H9 (cell line): ENCODE results near the gene PSMC1. TPM values are rescaled to one million over a fixed set of nuclear protein-coding genes. Genes with fewer than 3 reads are reported as not detected.
A peak's percentile ranks its signal among the peaks of the same experiment; 100 is the strongest.

ENCODE experiments used
- DNase-seq: peaks from one replicate; pipeline ENCODE4 v3.0.0-alpha.2; 2017
- H2AFZ ChIP-seq: one replicate; pipeline ENCODE4 v1.6.1; 2013; ENCODE audit warnings: mild to moderate bottlenecking, low read length, control low read depth, moderate library complexity
- H2AK5ac ChIP-seq: 2 replicates; pipeline ENCODE4 v1.6.1; 2013; ENCODE audit warnings: low read length, control low read depth, mixed read lengths; ENCODE audit not compliant: insufficient read length
- H2BK120ac ChIP-seq: one replicate; pipeline ENCODE4 v1.6.1; 2013; ENCODE audit warnings: low read depth, mild to moderate bottlenecking, low read length, control low read depth, inconsistent platforms; ENCODE audit not compliant: poor library complexity, severe bottlenecking
- H2BK12ac ChIP-seq: 2 replicates; pipeline ENCODE4 v1.6.1; 2013; ENCODE audit warnings: low read length, control low read depth, mixed read lengths, low read depth; ENCODE audit not compliant: insufficient read length
- H2BK15ac ChIP-seq: 2 replicates; pipeline ENCODE4 v1.6.1; 2013; ENCODE audit warnings: low read depth, low read length, control low read depth
- H2BK20ac ChIP-seq: one replicate; pipeline ENCODE4 v1.6.1; 2013; ENCODE audit warnings: low read depth, mild to moderate bottlenecking, low read length, control low read depth, inconsistent platforms; ENCODE audit not compliant: poor library complexity, severe bottlenecking
- H2BK5ac ChIP-seq: 2 replicates; pipeline ENCODE4 v1.6.1; 2013; ENCODE audit warnings: low read length, control low read depth, mixed read lengths; ENCODE audit not compliant: insufficient read length
- H3K14ac ChIP-seq: 2 replicates; pipeline ENCODE4 v1.6.1; 2013; ENCODE audit warnings: low read length, control low read depth; ENCODE audit not compliant: insufficient read depth
- H3K18ac ChIP-seq: 2 replicates; pipeline ENCODE4 v1.6.1; 2013; ENCODE audit warnings: low read depth, mild to moderate bottlenecking, mixed read lengths, low read length, control low read depth; ENCODE audit not compliant: insufficient read length
- H3K23ac ChIP-seq: 2 replicates; pipeline ENCODE4 v1.6.1; 2013; ENCODE audit warnings: low read length, control low read depth, mixed read lengths, low read depth; ENCODE audit not compliant: insufficient read length
- H3K23me2 ChIP-seq: 2 replicates; pipeline ENCODE4 v1.6.1; 2013; ENCODE audit warnings: low read depth, mild to moderate bottlenecking, mixed read lengths, low read length, control low read depth; ENCODE audit not compliant: insufficient read length, poor library complexity, severe bottlenecking
- H3K27ac ChIP-seq: 2 replicates; pipeline ENCODE4 v1.5.1; 2013; ENCODE audit warnings: low read length, control low read depth, mixed read lengths, low read depth; ENCODE audit not compliant: insufficient read length
- H3K27me3 ChIP-seq: 2 replicates; pipeline ENCODE4 v1.6.1; 2013; ENCODE audit warnings: low read length, control low read depth, inconsistent platforms; ENCODE audit not compliant: insufficient read depth
- H3K4ac ChIP-seq: 2 replicates; pipeline ENCODE4 v1.6.1; 2013; ENCODE audit warnings: low read depth, mild to moderate bottlenecking, control low read depth, inconsistent platforms, low read length, moderate library complexity
- H3K4me1 ChIP-seq: 2 replicates; pipeline ENCODE4 v1.6.1; 2013; ENCODE audit warnings: low read length, control low read depth, inconsistent platforms; ENCODE audit not compliant: insufficient read depth
- H3K4me2 ChIP-seq: 2 replicates; pipeline ENCODE4 v1.6.1; 2013; ENCODE audit warnings: low read length, control low read depth, mixed read lengths; ENCODE audit not compliant: insufficient read length, insufficient read depth
- H3K56ac ChIP-seq: 2 replicates; pipeline ENCODE4 v1.6.1; 2013; ENCODE audit warnings: low read depth, mild to moderate bottlenecking, mixed read lengths, low read length, control low read depth; ENCODE audit not compliant: insufficient read length
- H3K79me1 ChIP-seq: 2 replicates; pipeline ENCODE4 v1.6.1; 2013; ENCODE audit warnings: low read depth, mild to moderate bottlenecking, moderate library complexity, low read length, control low read depth, inconsistent platforms; ENCODE audit not compliant: insufficient read depth, poor library complexity, severe bottlenecking
- H3K79me2 ChIP-seq: 2 replicates; pipeline ENCODE4 v1.6.1; 2013; ENCODE audit warnings: low read length, control low read depth, inconsistent platforms; ENCODE audit not compliant: insufficient read depth
- H3K9ac ChIP-seq: 2 replicates; pipeline ENCODE4 v1.6.1; 2013; ENCODE audit warnings: low read length, control low read depth, mixed read lengths; ENCODE audit not compliant: insufficient read length; ENCODE audit errors: extremely low read depth
- H3K9me3 ChIP-seq: one replicate; pipeline ENCODE4 v1.6.1; 2013; ENCODE audit warnings: low read depth, low read length, inconsistent platforms; ENCODE audit not compliant: control insufficient read depth
- H3T11ph ChIP-seq: one replicate; pipeline ENCODE4 v1.6.1; 2013; ENCODE audit warnings: mild to moderate bottlenecking, low read length, control low read depth, inconsistent platforms
- H4K20me1 ChIP-seq: one replicate; pipeline ENCODE4 v1.6.1; 2013; ENCODE audit not compliant: control insufficient read depth, insufficient read length, insufficient read depth
- H4K5ac ChIP-seq: 2 replicates; pipeline ENCODE4 v1.6.1; 2013; ENCODE audit warnings: low read depth, mild to moderate bottlenecking, mixed read lengths, low read length, control low read depth; ENCODE audit not compliant: insufficient read length
- H4K8ac ChIP-seq: replicated peaks from 2 replicates; pipeline ENCODE4 v1.6.1; 2013; ENCODE audit warnings: low read length, control low read depth, mixed read lengths, low read depth; ENCODE audit not compliant: insufficient read length
- H4K91ac ChIP-seq: 2 replicates; pipeline ENCODE4 v1.6.1; 2013; ENCODE audit warnings: low read depth, mild to moderate bottlenecking, moderate library complexity, mixed read lengths, low read length, control low read depth; ENCODE audit not compliant: insufficient read length
- H3K27ac Mint-ChIP-seq, 3 experiments: 2 replicates in 2 of 3; 3 replicates in 1 of 3; pipeline ENCODE4 v1.8.0; 2020 to 2021; ENCODE audit warnings: mixed read lengths in 3 of 3, mild to moderate bottlenecking in 1 of 3, moderate library complexity in 1 of 3
- H3K27me3 Mint-ChIP-seq: 2 replicates; pipeline ENCODE4 v1.8.0; 2021; ENCODE audit warnings: low read depth, mild to moderate bottlenecking, moderate library complexity, mixed read lengths
- H3K36me3 Mint-ChIP-seq, 3 experiments: 2 replicates in 2 of 3; 3 replicates in 1 of 3; pipeline ENCODE4 v1.8.0; 2020 to 2021; ENCODE audit warnings: low read depth in 3 of 3, mixed read lengths in 3 of 3; ENCODE audit not compliant: insufficient read depth in 1 of 3
- H3K4me1 Mint-ChIP-seq, 2 experiments: 2 replicates each; pipeline ENCODE4 v1.8.0; 2020; ENCODE audit warnings: mixed read lengths in 2 of 2
- H3K4me3 Mint-ChIP-seq, 2 experiments: 2 replicates in 1 of 2; 3 replicates in 1 of 2; pipeline ENCODE4 v1.8.0; 2020 to 2021; ENCODE audit warnings: mild to moderate bottlenecking in 2 of 2, mixed read lengths in 2 of 2, moderate library complexity in 1 of 2
- H3K9me3 Mint-ChIP-seq, 2 experiments: 2 replicates in 1 of 2; 3 replicates in 1 of 2; pipeline ENCODE4 v1.8.0; 2020; ENCODE audit warnings: mild to moderate bottlenecking in 2 of 2, mixed read lengths in 2 of 2, moderate library complexity in 1 of 2
- CTCF ChIP-seq: fragments of 200-600 bp; sonication (generic); conservative IDR thresholded peaks from 3 replicates; pipeline ENCODE4 v1.8.0; 2021; ENCODE audit warnings: antibody characterized with exemption, mild to moderate bottlenecking
- WGBS: extraction: QIAGEN DNeasy Blood & Tissue Kit; methylation state at CpG from one replicate; pipeline ENCODE4 v1.1.7; 2013; ENCODE audit warnings: missing lambda C conversion rate, low lambda C conversion rate, mixed read lengths; ENCODE audit not compliant: insufficient read length; ENCODE audit errors: extremely low coverage; 5-methylcytosine and 5-hydroxymethylcytosine counted together
- total RNA-seq: library from RNA; stranded (reverse); gene quantifications from 2 replicates; pipeline ENCODE4 v1.2.1, GENCODE V29; 2021

The PSMC1 gene
- total RNA-seq, 1 experiment from 2014 or later, result 113 TPM

- H3K4me3 Mint-ChIP-seq, result no peak overlapping the region
- Histone ChIP-seq H2AK5ac (no peak overlapping the region), H3K79me1 (peaks cover 2% of the 10 kb centered on the region), H3K9ac (no peak overlapping the region), H3K4me2 (no peak overlapping the region), H2BK5ac (no peak overlapping the region), H4K20me1 (no peaks in the 10 kb centered on the region), H2BK15ac (no peak overlapping the region), H2BK120ac (no peak overlapping the region), H2AFZ (no peak overlapping the region), H3K27me3 (no peaks in the 10 kb centered on the region), H3K14ac (no peak overlapping the region), H4K8ac (no peak overlapping the region), H2BK20ac (no peak overlapping the region), H3K23me2 (no peaks in the 10 kb centered on the region), H3K79me2 (no peaks in the 10 kb centered on the region), H3K18ac (no peak overlapping the region), H4K91ac (no peak overlapping the region), H3K27ac (no peak overlapping the region), H2BK12ac (no peak overlapping the region), H3T11ph (no peak overlapping the region), H3K9me3 (no peaks in the 10 kb centered on the region), H4K5ac (no peak overlapping the region), H3K56ac (no peak overlapping the region), H3K4ac (no peak overlapping the region), H3K4me1 (no peaks in the 10 kb centered on the region), H3K23ac (no peak overlapping the region)
- WGBS, result no CpG with 5 or more reads among the region's 2 CpGs
- no peaks in the 10 kb centered on the region for H3K9me3 Mint-ChIP-seq
- H3K27me3 Mint-ChIP-seq, result no peaks in the 10 kb centered on the region
- H3K36me3 Mint-ChIP-seq, result peaks cover 10 to 41% (median 28%) of the 10 kb centered on the region in 3 experiments; a peak in 6 of 7 replicates
- TF ChIP-seq CTCF, result no peak
- no peak for DNase-seq
- 0 out of 7 replicates have a peak overlapping the region, but pooled peaks of 1 of the 3 experiments have one; percentile 17 for H3K27ac Mint-ChIP-seq
- peaks cover 2 to 3% of the 10 kb centered on the region in 2 experiments; a peak in 1 of 4 replicates for H3K4me1 Mint-ChIP-seq
Measured at GRCh38 chr14:90317286-90317685, 60.9 kb downstream of the PSMC1 start.
